SH-SY5Y (cell line): Measurements from ENCODE around the gene C10orf90.

Source experiments
- GATA2 ChIP-seq: IDR thresholded peaks from 2 replicates; pipeline ENCODE4 v1.6.1; 2011; ENCODE audit warnings: mild to moderate bottlenecking, low read depth, low read length
- GATA3 ChIP-seq: IDR thresholded peaks from 2 replicates; pipeline ENCODE4 v1.6.1; 2011; ENCODE audit warnings: low read depth, mild to moderate bottlenecking, low read length, moderate library complexity

DNA sequence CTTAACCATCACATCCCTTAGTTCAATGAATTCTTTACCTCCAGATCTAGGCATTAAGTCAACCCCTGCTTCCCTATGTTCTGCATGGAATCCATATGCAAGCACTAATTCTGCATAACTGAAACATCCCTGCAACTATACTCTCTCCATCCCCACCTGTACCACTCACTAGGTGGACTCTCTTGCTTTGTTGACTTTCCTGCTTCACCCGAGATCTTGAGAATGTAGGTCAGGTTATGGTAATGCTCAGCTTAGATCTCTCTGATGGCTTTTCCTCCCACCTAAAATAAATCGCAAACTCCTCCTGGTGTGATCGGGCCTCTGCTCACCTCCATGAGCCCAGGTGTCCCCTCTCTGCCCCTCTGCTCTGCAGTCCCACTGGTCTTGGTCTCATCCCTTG lies 189.8 kb downstream of the C10orf90 start:
- TF ChIP-seq GATA3 (no peak), GATA2 (no peak)
